HepG2 (cell line): ENCODE measurements around the gene FNDC3B. TPM values are rescaled to one million over a fixed set of nuclear protein-coding genes. Genes with fewer than 3 reads are reported as not detected.

ENCODE experiments used
- AKAP8 ChIP-seq: sonication (generic); formaldehyde crosslinking; IDR thresholded peaks from 2 replicates; pipeline ENCODE4 v1.5.1; 2020; ENCODE audit warnings: mild to moderate bottlenecking, missing genetic modification reagents
- CEBPZ ChIP-seq: IDR thresholded peaks from 2 replicates; pipeline ENCODE4 v1.6.1; 2012; ENCODE audit warnings: low read length, improper control_type of control experiment
- FOXA1 ChIP-seq, 2 experiments: fragments of 450-650 bp in 1 of 2; sonication (generic) in 1 of 2; formaldehyde crosslinking in 1 of 2; IDR thresholded peaks; 2 replicates each; pipeline versions ENCODE4 v1.4.0 to v1.6.1; 2016 to 2020; ENCODE audit warnings: missing genetic modification reagents in 1 of 2
- GRHL1 ChIP-seq: sonication (generic); formaldehyde crosslinking; conservative IDR thresholded peaks from 2 replicates; pipeline ENCODE4 v1.8.0; 2022; ENCODE audit warnings: missing genetic modification reagents
- HES4 ChIP-seq: sonication (generic); formaldehyde crosslinking; IDR thresholded peaks from 2 replicates; pipeline ENCODE4 v1.9.0; 2021; ENCODE audit warnings: mild to moderate bottlenecking, missing genetic modification reagents, borderline replicate concordance
- IRF1 ChIP-seq: sonication (generic); formaldehyde crosslinking; IDR thresholded peaks from 2 replicates; pipeline ENCODE4 v1.4.0; 2020; ENCODE audit warnings: low read depth, mild to moderate bottlenecking, missing genetic modification reagents
- JUND ChIP-seq: sonication (generic); formaldehyde crosslinking; IDR thresholded peaks from 2 replicates; pipeline ENCODE4 v1.8.0; 2022; ENCODE audit warnings: mild to moderate bottlenecking, missing genetic modification reagents
- MIXL1 ChIP-seq: IDR thresholded peaks from 2 replicates; pipeline ENCODE4 v1.6.1; 2016
- MTA3 ChIP-seq: sonication (generic); formaldehyde crosslinking; IDR thresholded peaks from 2 replicates; pipeline ENCODE4 v1.4.0; 2020; ENCODE audit warnings: missing genetic modification reagents
- PAXIP1 ChIP-seq: sonication (generic); formaldehyde crosslinking; conservative IDR thresholded peaks from 2 replicates; pipeline ENCODE4 v1.4.0; 2020; ENCODE audit warnings: mild to moderate bottlenecking, missing genetic modification reagents, moderate library complexity
- PPARG ChIP-seq: conservative IDR thresholded peaks from 2 replicates; pipeline ENCODE4 v1.6.1; 2016; ENCODE audit warnings: missing biosample characterization, missing genetic modification reagents
- RFX3 ChIP-seq: IDR thresholded peaks from 2 replicates; pipeline ENCODE4 v1.6.1; 2016; ENCODE audit warnings: missing biosample characterization, missing genetic modification reagents
- SATB2 ChIP-seq: sonication (generic); formaldehyde crosslinking; IDR thresholded peaks from 2 replicates; pipeline ENCODE4 v1.5.0; 2020; ENCODE audit warnings: missing genetic modification reagents
- SRSF9 ChIP-seq: fragments of 200-400 bp; formaldehyde crosslinking; IDR thresholded peaks from 2 replicates; pipeline ENCODE4 v1.6.1; 2018; ENCODE audit warnings: borderline replicate concordance, mild to moderate bottlenecking, low read depth, low read length; ENCODE audit not compliant: insufficient read depth, poor library complexity, severe bottlenecking
- ZBTB38 ChIP-seq: sonication (generic); formaldehyde crosslinking; IDR thresholded peaks from 2 replicates; pipeline ENCODE4 v1.5.1; 2020; ENCODE audit warnings: mild to moderate bottlenecking, missing genetic modification reagents
- ZNF101 ChIP-seq: sonication (generic); formaldehyde crosslinking; IDR thresholded peaks from 2 replicates; pipeline ENCODE4 v1.4.0; 2020; ENCODE audit warnings: mild to moderate bottlenecking, low read depth, missing genetic modification reagents, borderline replicate concordance
- ZNF24 ChIP-seq: fragments of 450-650 bp; IDR thresholded peaks from 2 replicates; pipeline ENCODE4 v1.6.1; 2017; ENCODE audit warnings: antibody characterized with exemption, mild to moderate bottlenecking
- ZNF329 ChIP-seq: sonication (generic); formaldehyde crosslinking; IDR thresholded peaks from 2 replicates; pipeline ENCODE4 v1.9.0; 2021; ENCODE audit warnings: low read depth, mild to moderate bottlenecking, missing genetic modification reagents
- ZNF644 ChIP-seq: IDR thresholded peaks from 2 replicates; pipeline ENCODE4 v1.6.1; 2016; ENCODE audit warnings: low read depth
- ZNF674 ChIP-seq: sonication (generic); formaldehyde crosslinking; IDR thresholded peaks from 2 replicates; pipeline ENCODE4 v1.5.0; 2020; ENCODE audit warnings: low read depth, mild to moderate bottlenecking, missing genetic modification reagents
- polyA plus RNA-seq, 8 experiments: library from polyadenylated mRNA; depleted of rRNA in 3 of 8; stranded (reverse) in 7 of 8; unstranded in 1 of 8; fragments of >200 nt; fragmentation: Illumina TruSeq in 4 of 8; extraction: Trizol in 4 of 8; gene quantifications; 2 replicates each; pipeline versions ENCODE4 v1.2.1 to v1.2.3, GENCODE V29; 2011 to 2016; ENCODE audit warnings: low read depth in 4 of 8, missing spikeins in 1 of 8, mixed read lengths in 1 of 8; ENCODE audit not compliant: insufficient read depth in 1 of 8
- total RNA-seq, 5 experiments: library from RNA; depleted of rRNA; stranded (reverse); fragments of >200 nt; fragmentation: Illumina TruSeq; extraction: Trizol; gene quantifications; 2 replicates each; pipeline ENCODE4 v1.2.3, GENCODE V29; 2016; ENCODE audit warnings: low read depth in 1 of 5

The FNDC3B gene
- total and polyA plus RNA-seq, 2 of the 13 experiments (the other 11 are each of a cell fraction or from before 2014, with no cell fraction given): 74.8 to 103 TPM

- no peak for TF ChIP-seq MTA3
- peak; percentile 76; the same call in 1 of the 2 replicates for TF ChIP-seq MIXL1
- no peak for TF ChIP-seq IRF1 (CRISPR knock-in tag)
- no peak for TF ChIP-seq ZNF101 (CRISPR knock-in tag)
- no peak for TF ChIP-seq ZNF674 (CRISPR knock-in tag)
- no peak for TF ChIP-seq JUND (CRISPR knock-in tag)
- no peak for TF ChIP-seq CEBPZ
- TF ChIP-seq ZNF644 (CRISPR knock-in tag): no peak
- 0 out of 2 replicates have a peak, but pooled peaks have one; percentile 22 for TF ChIP-seq ZNF24
- TF ChIP-seq GRHL1 (CRISPR knock-in tag): no peak
- no peak for TF ChIP-seq SATB2 (CRISPR knock-in tag)
- TF ChIP-seq FOXA1 (IDR thresholded peaks at IDR 0.05): peak; percentile 27; the same call in 1 of the 2 replicates
- peak; percentile 90 for TF ChIP-seq FOXA1 (CRISPR knock-in tag; IDR thresholded peaks at IDR 0.05)
- peak; percentile 72 for TF ChIP-seq PPARG
- no peak for TF ChIP-seq SRSF9
- no peak for TF ChIP-seq HES4
- no peak for TF ChIP-seq RFX3
- TF ChIP-seq AKAP8: 0 out of 2 replicates have a peak, but pooled peaks have one; percentile 62
- TF ChIP-seq PAXIP1: peak; percentile 91
- TF ChIP-seq ZNF329 (CRISPR knock-in tag): no peak
- peak; percentile 56; the same call in 1 of the 2 replicates for TF ChIP-seq ZBTB38 (CRISPR knock-in tag)
These were observed 44.6 kb downstream of the FNDC3B start (continued) for GRCh38 chr3:172083995-172084409.
